A549 treated with Mapracorat at 1 μM for 4 hours (cell line): ENCODE measurements around the gene ASPHD1. TPM values are rescaled to one million over a fixed set of nuclear protein-coding genes. Genes with fewer than 3 reads are reported as not detected.

Source experiments
- total RNA-seq: library from RNA; stranded (reverse); fragments of 200-300 nt; extraction: Qiagen RNA extraction; gene quantifications from 5 replicates; pipeline ENCODE4 v1.2.3, GENCODE V29; 2022

The ASPHD1 gene, protein sequence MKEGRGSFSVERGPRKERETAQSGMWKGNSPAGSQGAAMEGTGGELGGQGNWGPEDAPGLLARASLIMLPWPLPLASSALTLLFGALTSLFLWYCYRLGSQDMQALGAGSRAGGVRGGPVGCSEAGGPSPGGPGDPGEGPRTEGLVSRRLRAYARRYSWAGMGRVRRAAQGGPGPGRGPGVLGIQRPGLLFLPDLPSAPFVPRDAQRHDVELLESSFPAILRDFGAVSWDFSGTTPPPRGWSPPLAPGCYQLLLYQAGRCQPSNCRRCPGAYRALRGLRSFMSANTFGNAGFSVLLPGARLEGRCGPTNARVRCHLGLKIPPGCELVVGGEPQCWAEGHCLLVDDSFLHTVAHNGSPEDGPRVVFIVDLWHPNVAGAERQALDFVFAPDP
- 15.1 to 26.3 TPM (median 23.9 TPM) in 5 replicates for total RNA-seq

DNA sequence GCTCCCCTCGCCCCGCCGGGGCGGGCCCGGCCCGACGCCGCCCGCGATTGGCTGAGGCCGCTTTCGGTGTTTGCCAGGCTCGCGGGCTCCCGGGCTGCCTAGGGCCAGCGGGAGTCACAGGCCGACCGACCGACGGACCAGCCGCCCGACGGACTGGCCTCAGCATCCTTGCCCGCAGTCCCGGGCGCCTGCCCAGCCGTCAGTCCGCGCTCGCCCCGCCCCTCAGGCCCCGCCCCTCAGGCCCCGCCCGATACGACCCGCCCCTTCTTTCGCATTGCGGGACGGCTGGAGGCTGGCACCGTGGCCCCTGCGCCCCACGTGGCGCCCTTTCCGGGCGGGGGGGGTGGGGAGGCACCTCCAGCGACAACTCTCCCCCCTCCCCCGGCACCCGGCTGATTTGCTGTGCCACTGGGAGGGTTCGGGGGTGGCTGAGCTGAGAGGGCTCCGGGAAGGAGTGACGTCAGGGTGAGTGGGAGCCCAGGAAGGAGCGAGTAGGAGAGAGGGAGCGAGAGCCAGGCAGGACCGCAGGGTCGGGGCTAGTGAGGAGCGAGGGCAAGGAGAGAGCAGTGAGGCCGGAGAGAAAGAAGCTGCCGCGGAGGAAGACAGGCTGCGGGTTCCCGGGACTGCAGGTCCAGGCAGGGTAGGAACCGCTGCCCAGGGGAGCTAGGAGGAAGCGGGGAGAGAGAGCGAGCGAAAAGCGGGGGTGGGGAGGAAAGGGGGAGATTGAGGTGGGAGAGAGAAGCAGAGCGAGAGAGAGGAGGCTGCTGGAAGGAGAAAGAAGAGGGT, at the start of gene ASPHD1:
Gene ASPHD1, plus strand, starts transcription at position 387 of the 786 bp plus-strand sequence. CDS start 484 bp downstream, outside the sequence.

DNA sequence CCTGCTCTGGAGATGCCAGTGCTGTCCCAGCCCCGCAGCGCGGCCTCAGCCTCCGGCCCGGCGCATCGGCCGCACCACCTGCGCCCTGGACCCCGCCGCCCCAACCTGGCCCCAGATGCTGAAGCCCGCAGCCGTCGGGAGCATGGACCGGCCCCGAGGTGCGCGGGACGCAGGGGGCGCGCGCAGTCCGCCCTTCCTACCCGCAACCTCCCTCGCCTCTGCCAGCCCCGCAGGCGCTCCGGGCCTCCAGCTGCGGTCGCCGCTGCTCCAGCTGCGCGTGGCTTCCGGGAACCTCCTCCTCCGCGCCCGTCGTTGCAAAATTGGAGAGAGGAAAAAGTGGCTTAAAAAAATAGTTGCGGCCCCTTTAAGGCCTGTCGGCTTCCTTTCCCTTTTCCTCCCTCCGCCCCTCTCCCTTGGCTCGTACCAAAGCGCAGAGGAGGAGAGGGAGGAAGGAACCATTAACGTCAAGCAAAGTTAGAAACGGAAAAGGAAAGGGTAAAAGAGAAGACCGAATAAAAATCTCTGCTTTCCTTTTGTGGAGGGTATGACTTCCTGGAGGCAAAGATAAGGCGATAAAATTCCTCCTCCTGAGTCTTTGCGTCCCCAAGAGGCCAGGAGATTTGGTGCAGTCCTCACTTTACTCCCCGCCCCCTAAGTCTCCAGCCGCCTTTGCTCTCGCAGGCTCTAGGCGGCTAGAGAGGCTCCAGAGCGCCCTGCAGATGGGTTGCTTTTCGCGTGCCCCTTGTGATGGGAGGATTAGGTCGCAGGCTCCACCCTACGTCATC, 37.2 kb upstream of the ASPHD1 start, which contains the start of gene CDIPT:
Gene CDIPT, minus strand, starts transcription at position 343 of the 785 bp plus-strand sequence. CDS start 369 bp downstream, outside the sequence.

DNA sequence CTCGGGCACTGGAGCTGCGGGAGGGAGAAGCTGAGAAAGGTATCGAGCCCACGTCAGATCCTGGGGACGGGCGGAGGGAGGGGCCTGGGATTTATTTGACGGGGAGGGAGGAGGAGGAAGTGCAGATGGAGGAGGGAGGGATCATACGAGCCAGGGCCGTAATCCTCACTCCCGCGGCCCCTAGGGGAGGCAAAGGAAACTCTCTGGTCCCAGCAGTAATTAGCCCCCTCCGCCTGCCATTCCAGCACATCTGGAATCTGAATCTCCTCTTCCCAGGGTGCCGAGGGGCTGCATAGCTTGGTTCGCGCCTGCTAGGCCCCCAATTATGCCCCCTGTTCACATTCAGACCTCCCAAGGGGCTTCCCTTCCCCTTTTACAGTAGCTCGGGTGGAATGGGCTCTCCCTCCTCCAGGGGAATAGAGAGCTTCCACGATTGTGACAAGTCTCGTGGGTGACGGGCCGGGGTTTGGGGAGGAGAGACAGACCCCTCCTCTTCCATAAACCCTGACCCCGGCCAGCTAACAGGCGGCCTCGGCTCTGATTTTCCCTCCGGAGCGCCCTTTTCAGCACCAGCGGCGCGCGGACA, 679 bp upstream of the ASPHD1 start, which contains the start of gene SEZ6L2:
Gene SEZ6L2, minus strand, starts transcription at position 35 of the 586 bp plus-strand sequence. CDS start 531 bp downstream, outside the sequence.

DNA sequence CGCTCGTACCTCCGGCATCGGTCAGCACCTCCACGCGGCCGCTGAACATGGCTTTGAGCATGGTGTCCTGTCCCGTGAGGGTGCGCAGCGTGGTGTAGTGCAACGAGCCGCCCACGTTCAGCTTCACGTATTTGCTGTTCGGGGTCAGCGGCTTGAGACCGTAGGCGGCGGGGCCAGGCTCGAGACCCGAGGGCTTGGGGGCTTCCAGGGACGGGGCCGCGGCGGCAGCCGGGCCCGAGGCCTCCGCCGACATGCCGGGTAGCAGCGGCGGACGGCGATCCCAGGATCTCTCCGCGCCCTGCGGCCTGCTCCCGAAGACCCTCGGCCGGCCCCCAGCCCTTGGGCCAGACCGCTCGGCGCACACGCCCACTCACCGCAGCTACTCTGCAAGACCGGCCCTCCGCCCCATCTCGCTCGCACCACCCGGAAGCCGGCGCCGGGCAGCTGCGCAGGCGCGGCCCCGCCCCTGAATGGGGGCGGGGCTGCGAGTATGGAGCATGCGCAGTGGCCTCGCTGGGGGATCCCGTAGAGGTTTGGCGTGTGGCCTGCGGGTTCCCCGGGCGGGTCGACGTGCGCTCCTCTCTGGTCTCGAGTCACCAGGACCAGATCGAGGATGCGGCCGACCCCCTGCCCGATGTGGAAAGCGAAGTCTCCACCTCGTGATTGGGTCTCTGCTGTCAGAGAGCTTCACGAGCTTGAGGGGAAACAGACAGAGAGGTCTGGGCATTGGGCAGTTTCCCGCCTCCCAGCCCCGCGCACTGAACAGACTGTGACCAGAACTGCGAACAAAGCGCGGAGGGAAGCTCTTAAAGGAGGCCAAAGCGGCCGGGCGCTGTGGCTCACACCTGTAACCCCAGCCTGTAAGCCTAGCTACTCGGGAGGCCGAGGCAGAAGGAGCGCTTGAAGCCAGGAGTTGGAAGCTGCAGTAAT, 25.8 kb downstream of the ASPHD1 start, which contains the start of gene KCTD13:
Gene KCTD13, minus strand, starts transcription at position 446 of the 930 bp plus-strand sequence. Its CDS starts 193 bp downstream, at position 253.

Other genes with a start within 250 kb of the ASPHD1 start
- not detected in 5 replicates for gene SPN, start 237.2 kb upstream of the ASPHD1 start, total RNA-seq
- 0.57 to 1.5 TPM (median 1.2 TPM) in 5 replicates for gene QPRT, start 221.3 kb upstream of the ASPHD1 start, total RNA-seq
- not detected in 5 replicates for gene C16orf54, start 154.5 kb upstream of the ASPHD1 start, total RNA-seq
- not detected in 5 replicates for gene ZG16, start 122.2 kb upstream of the ASPHD1 start, total RNA-seq
- 76.8 to 99.2 TPM (median 89.0 TPM) in 5 replicates for gene KIF22, start 109.7 kb upstream of the ASPHD1 start, total RNA-seq
- 155 to 174 TPM (median 166 TPM) in 5 replicates for gene MAZ, start 94.0 kb upstream of the ASPHD1 start, total RNA-seq
- 0.16 to 0.39 TPM (median 0.24 TPM) in 5 replicates for gene PRRT2, start 88.3 kb upstream of the ASPHD1 start, total RNA-seq
- 34.6 to 45.7 TPM (median 43.0 TPM) in 5 replicates for gene PAGR1, start 84.3 kb upstream of the ASPHD1 start, total RNA-seq
- gene MVP, start 80.0 kb upstream of the ASPHD1 start, total RNA-seq: 120 to 142 TPM (median 134 TPM) in 5 replicates
- 59.3 to 94.0 TPM (median 90.3 TPM) in 5 replicates for gene CDIPT, start 37.3 kb upstream of the ASPHD1 start, total RNA-seq
- 15.1 to 22.3 TPM (median 19.9 TPM) in 5 replicates for gene SEZ6L2, start 938 bp upstream of the ASPHD1 start, total RNA-seq
- 11.5 to 16.7 TPM (median 15.7 TPM) in 5 replicates for gene KCTD13, start 25.7 kb downstream of the ASPHD1 start, total RNA-seq
- 83.7 to 99.9 TPM (median 96.5 TPM) in 5 replicates for gene TMEM219, start 61.6 kb downstream of the ASPHD1 start, total RNA-seq
- gene TAOK2, start 73.4 kb downstream of the ASPHD1 start, total RNA-seq: 22.1 to 34.0 TPM (median 32.2 TPM) in 5 replicates
- 14.3 to 16.5 TPM (median 15.6 TPM) in 5 replicates for gene HIRIP3, start 95.1 kb downstream of the ASPHD1 start, total RNA-seq
- gene INO80E, start 95.8 kb downstream of the ASPHD1 start, total RNA-seq: 102 to 113 TPM (median 108 TPM) in 5 replicates
- gene DOC2A, start 110.5 kb downstream of the ASPHD1 start, total RNA-seq: 1.2 to 2.6 TPM (median 1.9 TPM) in 5 replicates
- gene C16orf92, start 122.7 kb downstream of the ASPHD1 start, total RNA-seq: not detected in 5 replicates
- 0.11 to 0.49 TPM (median 0.31 TPM) in 5 replicates for gene TLCD3B, start 130.8 kb downstream of the ASPHD1 start, total RNA-seq
- gene ALDOA, start 165.3 kb downstream of the ASPHD1 start, total RNA-seq: 1,495 to 1,810 TPM (median 1,752 TPM) in 5 replicates
- 126 to 149 TPM (median 144 TPM) in 5 replicates for gene PPP4C, start 175.5 kb downstream of the ASPHD1 start, total RNA-seq
- gene TBX6, start 191.4 kb downstream of the ASPHD1 start, total RNA-seq: 0.08 to 0.44 TPM (median 0.27 TPM) in 5 replicates
- 5.7 to 11.8 TPM (median 7.9 TPM) in 5 replicates for gene YPEL3, start 195.7 kb downstream of the ASPHD1 start, total RNA-seq
- 1.3 to 2.2 TPM (median 1.8 TPM) in 5 replicates for gene GDPD3, start 213.0 kb downstream of the ASPHD1 start, total RNA-seq
- 32.5 to 35.2 TPM (median 32.9 TPM) in 5 replicates for gene MAPK3, start 222.7 kb downstream of the ASPHD1 start, total RNA-seq